GM10266 (cell line): ENCODE results near the gene TUBD1.
A peak's percentile ranks its signal among the peaks of the same experiment; 100 is the strongest.

Experiments used
- DNase-seq: peaks from one replicate; pipeline ENCODE4 v3.0.0; 2012; ENCODE audit errors: extremely low spot score
- CTCF ChIP-seq: IDR thresholded peaks from 2 replicates; pipeline ENCODE4 v1.5.1; 2012; ENCODE audit warnings: mild to moderate bottlenecking, low read depth; ENCODE audit not compliant: control insufficient read depth, insufficient read depth; ENCODE audit errors: missing control alignments

Gene TUBD1

GRCh38 chr17:59870482-59870881 is 22.3 kb downstream of the TUBD1 start:
- DNase-seq, result no peak
- TF ChIP-seq CTCF, result no peak

- TF ChIP-seq CTCF, result no peak
Observed at GRCh38 chr17:59869941-59870218, 22.9 kb downstream of the TUBD1 start.

GRCh38 chr17:59863616-59864015 is 29.1 kb downstream of the TUBD1 start:
- no peak for TF ChIP-seq CTCF
- no peak for DNase-seq

More at GRCh38 chr17:59869941-59870218, 22.9 kb downstream of the TUBD1 start:
- DNase-seq, result no peak

GRCh38 chr17:59859444-59860025 is 33.2 kb downstream of the TUBD1 start:
- peak; percentile 52 for TF ChIP-seq CTCF
- DNase-seq, result no peak

- DNase-seq, result no peak
- TF ChIP-seq CTCF, result no peak
Observed at GRCh38 chr17:59858932-59859331, 33.8 kb downstream of the TUBD1 start.

- no peak for TF ChIP-seq CTCF
- no peak for DNase-seq
Observed at GRCh38 chr17:59858167-59858816, 34.5 kb downstream of the TUBD1 start.
